ENCODE data around the gene RINL.
"Not testable (repeated sequence)": the region's sequence is repeated elsewhere in the genome, so short reads cannot be mapped to it uniquely, and the experiment has no call there.

RINL gene

DNA sequence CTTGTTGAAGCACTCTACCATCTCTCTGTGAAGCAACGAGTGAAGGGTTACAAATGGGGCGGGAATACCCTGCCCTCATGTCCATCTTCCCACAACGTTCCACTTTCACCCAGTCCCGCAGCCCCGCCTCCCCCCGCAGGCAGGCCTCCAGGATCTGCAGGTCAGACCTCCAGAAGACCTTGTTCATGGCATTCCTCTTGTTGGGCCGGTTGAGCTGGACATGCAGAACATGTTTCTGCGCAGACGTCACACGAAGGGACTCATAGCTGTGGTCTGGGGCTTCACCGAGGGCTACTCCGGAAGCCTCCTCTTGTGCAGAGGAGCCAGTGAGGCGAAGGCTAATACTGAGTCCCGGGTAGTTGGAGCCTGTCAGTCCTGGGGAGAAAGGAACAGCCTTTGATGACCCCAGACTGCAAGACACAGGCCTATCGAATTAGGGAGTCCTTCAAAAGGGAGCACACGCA lies 46.9 kb downstream of the RINL start:
- peak; percentile 95 for DNase-seq
- Histone ChIP-seq H3K27me3 (replicated peaks) (no peaks in the 10 kb centered on the region), H3K36me3 (replicated peaks) (peaks cover 10% of the 10 kb centered on the region), H3K27ac (peak overlapping the region; percentile 98), H3K4me3 (ENCODE audit: low read depth, low read length) (peak overlapping the region; percentile 64)
- TF ChIP-seq, protein P1, sequence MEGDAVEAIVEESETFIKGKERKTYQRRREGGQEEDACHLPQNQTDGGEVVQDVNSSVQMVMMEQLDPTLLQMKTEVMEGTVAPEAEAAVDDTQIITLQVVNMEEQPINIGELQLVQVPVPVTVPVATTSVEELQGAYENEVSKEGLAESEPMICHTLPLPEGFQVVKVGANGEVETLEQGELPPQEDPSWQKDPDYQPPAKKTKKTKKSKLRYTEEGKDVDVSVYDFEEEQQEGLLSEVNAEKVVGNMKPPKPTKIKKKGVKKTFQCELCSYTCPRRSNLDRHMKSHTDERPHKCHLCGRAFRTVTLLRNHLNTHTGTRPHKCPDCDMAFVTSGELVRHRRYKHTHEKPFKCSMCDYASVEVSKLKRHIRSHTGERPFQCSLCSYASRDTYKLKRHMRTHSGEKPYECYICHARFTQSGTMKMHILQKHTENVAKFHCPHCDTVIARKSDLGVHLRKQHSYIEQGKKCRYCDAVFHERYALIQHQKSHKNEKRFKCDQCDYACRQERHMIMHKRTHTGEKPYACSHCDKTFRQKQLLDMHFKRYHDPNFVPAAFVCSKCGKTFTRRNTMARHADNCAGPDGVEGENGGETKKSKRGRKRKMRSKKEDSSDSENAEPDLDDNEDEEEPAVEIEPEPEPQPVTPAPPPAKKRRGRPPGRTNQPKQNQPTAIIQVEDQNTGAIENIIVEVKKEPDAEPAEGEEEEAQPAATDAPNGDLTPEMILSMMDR (IDR thresholded peaks at IDR 0.05; ENCODE audit: low read depth, low read length, missing control alignments) = no peak
- in situ Hi-C loops (cut with HindIII; ENCODE audit: low pct_ligation_motif_present, low sequenced_read_pairs) = no loop called here

DNA sequence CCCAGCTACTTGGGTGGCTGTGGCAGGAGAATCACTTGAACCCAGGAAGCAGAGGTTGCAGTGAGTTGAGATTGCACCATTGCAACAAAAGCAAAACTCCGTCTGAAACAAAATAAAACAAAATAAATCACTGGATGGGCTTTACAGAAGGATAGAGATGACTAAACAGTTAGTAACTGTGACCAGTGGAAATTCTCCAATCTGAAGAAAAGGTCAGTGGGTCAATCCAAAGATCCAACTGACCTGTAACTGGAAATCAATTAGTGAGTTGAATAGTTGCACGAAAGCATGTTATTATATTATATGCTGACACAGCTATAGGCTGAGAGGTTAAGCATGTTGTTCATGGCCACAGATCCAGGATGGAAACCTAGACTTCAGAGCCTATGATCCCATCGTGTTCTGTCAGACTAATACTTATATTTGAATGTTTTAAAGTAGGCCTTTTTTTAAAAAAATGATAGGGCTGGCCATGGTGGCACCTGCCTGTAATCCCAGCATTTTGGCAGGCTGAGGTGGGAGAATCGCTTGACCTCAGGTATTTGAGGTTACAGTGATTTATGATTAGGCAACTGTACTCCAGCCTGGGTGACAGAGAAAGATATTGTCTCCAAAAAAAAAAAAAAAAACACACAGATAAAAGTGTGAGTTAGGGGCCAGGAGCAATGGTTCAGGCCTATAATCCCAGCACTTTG lies 47.9 kb downstream of the RINL start:
- Histone ChIP-seq H3K27me3 (replicated peaks) (no peaks in the 10 kb centered on the region), H3K27ac (peak overlapping the region; percentile 98), H3K4me3 (ENCODE audit: low read depth, low read length) (no peak overlapping the region), H3K36me3 (replicated peaks) (peaks cover 2% of the 10 kb centered on the region)
- TF ChIP-seq, protein P1 (IDR thresholded peaks at IDR 0.05; ENCODE audit: low read depth, low read length, missing control alignments) = no peak
- in situ Hi-C loops (cut with HindIII; ENCODE audit: low pct_ligation_motif_present, low sequenced_read_pairs) = no loop called here
- DNase-seq = peak; percentile 23

DNA sequence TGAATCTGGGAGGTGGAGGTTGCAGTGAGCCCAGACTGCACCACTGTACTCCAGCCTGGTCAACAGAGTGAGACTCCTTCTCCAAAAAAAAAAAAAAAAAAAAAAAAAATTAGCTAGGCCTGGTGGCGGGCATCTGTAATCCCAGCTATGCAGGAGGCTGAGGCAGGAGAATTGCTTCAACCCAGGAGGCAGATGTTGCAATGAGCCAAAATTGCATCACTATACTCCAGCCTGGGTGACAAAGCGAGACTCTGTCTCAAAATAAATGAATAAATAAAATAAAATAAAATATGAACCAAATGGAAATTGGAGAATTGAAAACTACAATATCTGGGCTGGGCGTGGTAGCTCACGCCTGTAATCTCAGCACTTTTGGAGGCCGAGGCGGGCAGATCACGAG lies 48.9 kb downstream of the RINL start:
- in situ Hi-C loops (cut with HindIII; ENCODE audit: low pct_ligation_motif_present, low sequenced_read_pairs) = not testable (repeated sequence)

DNA sequence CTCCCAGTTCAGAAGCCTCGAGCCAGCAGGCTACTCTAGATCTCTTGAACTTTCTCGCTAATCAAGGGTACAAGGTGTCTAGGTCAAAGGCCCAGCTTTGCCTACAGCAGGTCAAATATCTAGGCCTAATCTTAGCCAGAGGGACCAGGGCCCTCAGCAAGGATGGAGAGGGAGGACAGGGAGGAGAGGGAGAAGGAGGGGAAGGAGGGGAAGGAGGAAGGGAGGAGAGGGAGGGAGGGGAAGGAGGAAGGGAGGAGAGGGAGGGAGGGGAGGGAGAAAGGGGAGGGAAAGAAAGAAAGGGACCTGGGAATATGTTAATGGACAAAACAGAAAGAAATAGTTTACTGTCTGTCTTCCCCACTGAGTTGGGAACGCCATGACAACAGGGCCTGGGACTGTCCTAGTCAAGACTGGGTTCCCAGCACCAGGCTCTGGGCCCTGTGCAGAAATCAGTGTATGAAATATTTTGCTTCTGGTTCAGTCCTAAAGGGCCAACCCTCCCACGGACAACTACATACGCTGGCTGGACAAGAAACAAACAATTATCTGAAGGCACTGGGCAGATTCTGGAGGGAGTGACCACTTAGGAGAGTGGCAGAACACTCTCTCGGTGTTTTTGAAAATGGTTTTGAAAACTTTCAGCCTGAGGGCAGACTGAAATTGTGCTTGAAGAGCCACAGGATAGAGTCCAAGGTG lies 51.1 kb downstream of the RINL start:
- Histone ChIP-seq H3K27ac (no peak overlapping the region), H3K27me3 (replicated peaks) (no peaks in the 10 kb centered on the region), H3K36me3 (replicated peaks) (no peaks in the 10 kb centered on the region), H3K4me3 (ENCODE audit: low read depth, low read length) (no peak overlapping the region)
- no peak for DNase-seq
- in situ Hi-C loops (cut with HindIII; ENCODE audit: low pct_ligation_motif_present, low sequenced_read_pairs) = no loop called here
- TF ChIP-seq, protein P1 (IDR thresholded peaks at IDR 0.05; ENCODE audit: low read depth, low read length, missing control alignments) = no peak

More for the DNA sequence above, 48.9 kb downstream of the RINL start:
- H3K4me3 ChIP-seq (ENCODE audit: low read depth, low read length); H3K36me3 ChIP-seq (replicated peaks); H3K27me3 ChIP-seq (replicated peaks): not testable (repeated sequence)
- H3K27ac ChIP-seq = peak overlapping the region; percentile 98
- peak; percentile 17 for DNase-seq

DNA sequence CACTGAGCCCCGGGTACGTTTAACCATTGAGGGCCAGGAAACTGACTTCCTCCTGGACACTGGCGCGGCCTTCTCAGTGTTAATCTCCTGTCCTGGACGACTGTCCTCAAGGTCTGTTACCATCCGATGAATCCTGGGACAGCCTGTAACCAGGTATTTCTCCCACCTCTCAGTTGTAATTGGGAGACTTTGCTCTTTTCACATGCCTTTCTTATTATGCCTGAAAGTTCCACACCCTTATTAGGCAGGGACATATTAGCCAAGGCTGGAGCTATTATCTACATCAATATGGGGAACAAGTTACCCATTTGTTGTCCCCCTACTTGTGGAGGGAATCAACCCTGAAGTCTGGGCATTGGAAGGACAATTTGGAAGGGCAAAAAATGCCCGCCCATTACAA lies 52.1 kb downstream of the RINL start:
- in situ Hi-C loops (cut with HindIII; ENCODE audit: low pct_ligation_motif_present, low sequenced_read_pairs); H3K36me3 ChIP-seq (replicated peaks); H3K4me3 ChIP-seq (ENCODE audit: low read depth, low read length); H3K27me3 ChIP-seq (replicated peaks); H3K27ac ChIP-seq; DNase-seq: not testable (repeated sequence)

DNA sequence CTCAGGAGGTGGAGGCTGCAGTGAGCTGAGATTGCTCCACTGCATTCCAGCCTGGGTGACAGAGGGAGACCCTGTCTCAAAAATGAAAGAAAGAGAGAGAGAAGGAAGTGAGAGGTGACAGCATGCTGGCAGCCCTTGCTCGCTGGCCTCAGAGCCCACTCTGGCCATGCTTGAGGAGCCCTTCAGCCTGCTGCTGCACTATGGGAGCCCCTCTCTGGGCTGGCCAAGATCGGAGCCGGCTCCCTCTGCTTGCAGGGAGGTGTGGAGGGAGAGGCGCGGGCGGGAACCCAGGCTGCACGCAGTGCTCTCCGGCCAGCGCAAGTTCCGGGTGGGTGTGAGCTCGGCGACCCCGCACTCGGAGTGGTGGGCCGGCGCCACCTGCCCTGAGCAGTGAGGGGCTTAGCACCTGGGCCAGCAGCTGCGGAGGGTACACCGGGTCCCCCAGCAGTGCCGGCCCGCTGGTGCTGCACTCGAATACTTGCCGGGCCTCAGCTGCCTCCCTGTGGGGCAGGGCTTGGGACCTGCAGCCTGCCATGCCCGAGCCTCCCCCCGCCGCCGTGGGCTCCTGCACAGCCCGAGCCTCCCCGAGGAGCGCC lies 56.7 kb downstream of the RINL start:
- H3K27me3 ChIP-seq (replicated peaks); H3K4me3 ChIP-seq (ENCODE audit: low read depth, low read length); DNase-seq; in situ Hi-C loops (cut with HindIII; ENCODE audit: low pct_ligation_motif_present, low sequenced_read_pairs); H3K27ac ChIP-seq; H3K36me3 ChIP-seq (replicated peaks): not testable (repeated sequence)

DNA sequence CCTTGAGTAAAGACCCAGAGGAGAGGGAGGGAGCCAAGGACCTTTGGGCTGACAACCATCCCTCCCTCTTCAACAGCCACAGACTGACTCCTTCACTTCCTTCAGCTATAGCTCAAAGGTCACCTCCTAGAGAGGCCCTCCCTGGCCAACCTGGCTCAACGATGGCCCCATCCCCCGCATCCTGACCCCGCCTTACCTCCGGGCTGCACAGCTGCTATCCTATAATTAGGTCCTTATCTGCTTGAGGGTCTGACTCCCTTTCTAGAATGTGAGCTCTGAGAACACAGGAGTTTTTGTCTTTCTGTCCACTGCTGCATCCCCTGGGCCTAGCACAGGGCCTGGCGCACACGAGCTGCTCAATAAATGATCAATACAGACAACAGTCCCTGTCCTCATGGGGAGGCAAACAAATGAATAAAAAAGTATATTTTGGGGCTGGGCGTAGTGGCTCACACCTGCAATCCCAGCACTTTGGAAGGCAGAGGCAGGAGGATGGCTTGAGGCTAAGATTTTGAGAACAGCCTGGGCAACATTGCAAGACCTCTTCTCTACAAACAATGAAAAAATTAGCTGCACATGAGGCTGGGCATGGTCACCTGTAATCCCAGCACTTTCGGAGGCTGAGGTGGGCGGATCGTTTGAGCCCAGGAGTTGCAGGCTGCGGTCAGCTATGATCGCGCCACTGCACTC lies 58.7 kb downstream of the RINL start:
- in situ Hi-C loops (cut with HindIII; ENCODE audit: low pct_ligation_motif_present, low sequenced_read_pairs) = no loop called here
- no peak overlapping the region for H3K27ac ChIP-seq
- H3K4me3 ChIP-seq (ENCODE audit: low read depth, low read length) = no peak overlapping the region
- no peak for DNase-seq
- no peaks in the 10 kb centered on the region for H3K27me3 ChIP-seq (replicated peaks)
- TF ChIP-seq, protein P1 (IDR thresholded peaks at IDR 0.05; ENCODE audit: low read depth, low read length, missing control alignments) = no peak
- H3K36me3 ChIP-seq (replicated peaks) = peaks cover 6% of the 10 kb centered on the region

Data from brain microvascular endothelial cell (primary cell).